Mesenchymal stem cell (in vitro differentiated cells and primary cell): ENCODE data around the gene EXOC6B.

ENCODE experiments used
- DNase-seq: peaks from one replicate; pipeline ENCODE4 v3.0.0-alpha.2; 2013
- H2AFZ ChIP-seq: one replicate; pipeline ENCODE4 v1.6.1; 2013; ENCODE audit warnings: low read depth, mild to moderate bottlenecking, control low read depth, inconsistent platforms, low read length, moderate library complexity
- H2AK5ac ChIP-seq: 2 replicates; pipeline ENCODE4 v1.6.1; 2013; ENCODE audit warnings: low read length, moderate library complexity, mild to moderate bottlenecking, inconsistent platforms; ENCODE audit not compliant: severe bottlenecking
- H2BK120ac ChIP-seq: one replicate; pipeline ENCODE4 v1.6.1; 2013; ENCODE audit warnings: low read depth, mild to moderate bottlenecking, inconsistent platforms, low read length, moderate library complexity
- H2BK12ac ChIP-seq, 2 experiments: one replicate each; pipeline ENCODE4 v1.6.1; 2013; ENCODE audit warnings: inconsistent platforms in 2 of 2, low read length in 2 of 2, mild to moderate bottlenecking in 2 of 2, moderate library complexity in 2 of 2, control low read depth in 1 of 2
- H2BK15ac ChIP-seq: one replicate; pipeline ENCODE4 v1.6.1; 2013; ENCODE audit warnings: mild to moderate bottlenecking, low read depth, inconsistent platforms; ENCODE audit not compliant: poor library complexity, severe bottlenecking
- H2BK5ac ChIP-seq: 2 replicates; pipeline ENCODE4 v1.6.1; 2013; ENCODE audit warnings: low read depth, mild to moderate bottlenecking, low read length, control low read depth, inconsistent platforms; ENCODE audit not compliant: poor library complexity, severe bottlenecking
- H3K14ac ChIP-seq, 2 experiments: one replicate each; pipeline ENCODE4 v1.6.1; 2013; ENCODE audit warnings: inconsistent platforms in 2 of 2, low read length in 2 of 2, control low read depth in 1 of 2, mild to moderate bottlenecking in 1 of 2, moderate library complexity in 1 of 2
- H3K18ac ChIP-seq, 2 experiments: one replicate each; pipeline ENCODE4 v1.6.1; 2013; ENCODE audit warnings: inconsistent platforms in 2 of 2, low read length in 2 of 2, control low read depth in 1 of 2, low read depth in 1 of 2, mild to moderate bottlenecking in 1 of 2
- H3K23ac ChIP-seq, 2 experiments: one replicate each; pipeline ENCODE4 v1.6.1; 2013; ENCODE audit warnings: inconsistent platforms in 2 of 2, low read length in 2 of 2, mild to moderate bottlenecking in 2 of 2, moderate library complexity in 2 of 2, control low read depth in 1 of 2
- H3K27ac ChIP-seq: 2 replicates; pipeline ENCODE4 v1.5.1; 2013; ENCODE audit warnings: mild to moderate bottlenecking, moderate library complexity, low read length, control low read depth, inconsistent platforms; ENCODE audit not compliant: poor library complexity, severe bottlenecking
- H3K27me3 ChIP-seq, 2 experiments: 2 replicates each; pipeline versions ENCODE4 v1.6.1 to v1.7.0; 2013; ENCODE audit warnings: low read length in 2 of 2, mild to moderate bottlenecking in 2 of 2, moderate library complexity in 2 of 2, control low read depth in 1 of 2, inconsistent platforms in 1 of 2; ENCODE audit not compliant: control insufficient read depth in 1 of 2, insufficient read depth in 1 of 2
- H3K36me3 ChIP-seq, 2 experiments: 2 replicates each; pipeline versions ENCODE4 v1.6.1 to v1.7.0; 2013; ENCODE audit warnings: low read length in 2 of 2, control low read depth in 1 of 2, inconsistent platforms in 1 of 2, low read depth in 1 of 2, mild to moderate bottlenecking in 1 of 2; ENCODE audit not compliant: insufficient read depth in 2 of 2, control insufficient read depth in 1 of 2
- H3K4ac ChIP-seq, 2 experiments: one replicate each; pipeline ENCODE4 v1.6.1; 2013; ENCODE audit warnings: inconsistent platforms in 2 of 2, low read length in 2 of 2, mild to moderate bottlenecking in 2 of 2, moderate library complexity in 2 of 2, control low read depth in 1 of 2, low read depth in 1 of 2
- H3K4me1 ChIP-seq: 2 replicates; pipeline ENCODE4 v1.6.1; 2013; ENCODE audit warnings: low read depth, low read length, control low read depth; ENCODE audit not compliant: control insufficient read depth, insufficient read depth
- H3K4me2 ChIP-seq: 2 replicates; pipeline ENCODE4 v1.6.1; 2013; ENCODE audit warnings: low read length, mild to moderate bottlenecking, inconsistent platforms; ENCODE audit not compliant: poor library complexity, severe bottlenecking
- H3K4me3 ChIP-seq, 2 experiments: 2 replicates each; pipeline versions ENCODE4 v1.5.1 to v1.7.0; 2013; ENCODE audit warnings: low read length in 2 of 2, mild to moderate bottlenecking in 2 of 2, control low read depth in 1 of 2, low read depth in 1 of 2; ENCODE audit not compliant: insufficient read depth in 1 of 2
- H3K79me1 ChIP-seq: replicated peaks from 2 replicates; pipeline ENCODE4 v1.6.1; 2013; ENCODE audit warnings: mild to moderate bottlenecking, control low read depth, low read length, inconsistent platforms; ENCODE audit not compliant: poor library complexity, severe bottlenecking
- H3K9ac ChIP-seq: 2 replicates; pipeline ENCODE4 v1.7.0; 2013; ENCODE audit warnings: mild to moderate bottlenecking, low read length, moderate library complexity
- H3K9me3 ChIP-seq: 2 replicates; pipeline ENCODE4 v1.7.0; 2013; ENCODE audit warnings: mild to moderate bottlenecking, low read length; ENCODE audit not compliant: control insufficient read depth
- H4K8ac ChIP-seq: one replicate; pipeline ENCODE4 v1.6.1; 2013; ENCODE audit warnings: inconsistent platforms, mild to moderate bottlenecking, low read length, moderate library complexity
- H4K91ac ChIP-seq: one replicate; pipeline ENCODE4 v1.6.1; 2013; ENCODE audit warnings: mild to moderate bottlenecking, low read length, inconsistent platforms
- WGBS: methylation state at CpG from one replicate; pipeline ENCODE4 v1.1.7; 2013; ENCODE audit warnings: mixed read lengths; 5-methylcytosine and 5-hydroxymethylcytosine counted together

EXOC6B gene

DNA sequence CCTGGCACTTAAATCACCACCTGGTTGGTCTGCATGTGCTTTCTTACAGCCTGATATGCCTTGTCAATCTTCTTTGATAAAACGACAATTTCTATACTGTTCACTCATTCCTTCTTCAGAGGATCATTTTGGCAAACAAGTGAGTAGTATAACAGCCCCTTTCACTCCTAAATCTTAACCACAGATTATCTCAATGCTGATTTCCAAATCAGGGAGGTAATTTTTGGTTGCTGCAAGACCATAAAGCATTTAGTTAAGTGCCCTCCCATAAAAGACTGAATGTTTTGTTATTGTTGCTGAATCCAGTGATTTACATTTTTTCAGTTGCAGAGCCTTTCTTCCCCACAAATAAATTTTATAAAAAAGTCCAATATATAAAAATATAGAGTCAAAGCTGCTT, 549.0 kb downstream of the EXOC6B start:
- Histone ChIP-seq H3K4me2 (no peak overlapping the region), H3K9ac (no peak overlapping the region), H3K23ac (no peak overlapping the region), H3K79me1 (peaks cover 1% of the 10 kb centered on the region), H2AK5ac (no peak overlapping the region), H2AFZ (no peak overlapping the region), H4K8ac (no peak overlapping the region), H2BK5ac (no peak overlapping the region), H3K9me3 (no peaks in the 10 kb centered on the region), H2BK120ac (no peak overlapping the region), H3K4ac (no peak overlapping the region), H3K4me1 (peaks cover 2% of the 10 kb centered on the region), H3K27ac (no peak overlapping the region), H4K91ac (no peak overlapping the region), H3K14ac (no peak overlapping the region), H2BK12ac (no peak overlapping the region), H2BK15ac (no peak overlapping the region), H3K4me3 (no peak overlapping the region), H3K36me3 (no peaks in the 10 kb centered on the region), H3K18ac (no peak overlapping the region), H3K27me3 (no peaks in the 10 kb centered on the region)
- no peak for DNase-seq
- WGBS: 93% methylated on average over 1 of the region's 1 CpG

GRCh38 chr2:72276356-72276755, 549.5 kb downstream of the EXOC6B start:
- Histone ChIP-seq H2BK12ac (no peak overlapping the region), H3K23ac (no peak overlapping the region), H4K8ac (no peak overlapping the region), H3K14ac (no peak overlapping the region), H2AK5ac (no peak overlapping the region), H3K4me1 (peaks cover 2% of the 10 kb centered on the region), H3K36me3 (no peaks in the 10 kb centered on the region), H3K18ac (no peak overlapping the region), H3K27ac (no peak overlapping the region), H2AFZ (no peak overlapping the region), H2BK120ac (no peak overlapping the region), H2BK5ac (no peak overlapping the region), H4K91ac (no peak overlapping the region), H3K4ac (no peak overlapping the region), H3K4me2 (no peak overlapping the region), H3K27me3 (no peaks in the 10 kb centered on the region), H3K4me3 (no peak overlapping the region), H2BK15ac (no peak overlapping the region), H3K9me3 (no peaks in the 10 kb centered on the region), H3K9ac (no peak overlapping the region), H3K79me1 (peaks cover 1% of the 10 kb centered on the region)
- WGBS: 100% methylated on average over 1 of the region's 1 CpG
- no peak for DNase-seq

GRCh38 chr2:72275084-72275483, 550.7 kb downstream of the EXOC6B start:
- Histone ChIP-seq H3K27me3 (no peaks in the 10 kb centered on the region), H3K4me1 (peaks cover 2% of the 10 kb centered on the region), H4K91ac (no peak overlapping the region), H3K18ac (no peak overlapping the region), H3K9ac (no peak overlapping the region), H3K79me1 (peaks cover 2% of the 10 kb centered on the region), H2BK15ac (no peak overlapping the region), H2AFZ (no peak overlapping the region), H3K4me3 (no peak overlapping the region), H2BK120ac (no peak overlapping the region), H2BK5ac (no peak overlapping the region), H2BK12ac (no peak overlapping the region), H3K27ac (no peak overlapping the region), H2AK5ac (no peak overlapping the region), H3K4me2 (no peak overlapping the region), H3K4ac (no peak overlapping the region), H4K8ac (no peak overlapping the region), H3K14ac (no peak overlapping the region), H3K23ac (no peak overlapping the region), H3K36me3 (no peaks in the 10 kb centered on the region), H3K9me3 (no peaks in the 10 kb centered on the region)
- no CpG with 5 or more reads among the region's 2 CpGs for WGBS
- DNase-seq: no peak

GRCh38 chr2:72274380-72274797, 551.4 kb downstream of the EXOC6B start:
- WGBS: 84% methylated on average over 3 of the region's 4 CpGs
- H3K27ac ChIP-seq: no peak overlapping the region
- H2BK15ac ChIP-seq: no peak overlapping the region
- H3K4me2 ChIP-seq: no peak overlapping the region
- no peak overlapping the region for H3K4me3 ChIP-seq
- DNase-seq: no peak
- peaks cover 4% of the 10 kb centered on the region for H3K79me1 ChIP-seq
- H2AK5ac ChIP-seq: no peak overlapping the region
- H3K4ac ChIP-seq: no peak overlapping the region
- H2AFZ ChIP-seq: no peak overlapping the region
- no peak overlapping the region for H3K18ac ChIP-seq
- H3K23ac ChIP-seq: no peak overlapping the region
- H4K91ac ChIP-seq: no peak overlapping the region
- H3K9ac ChIP-seq: no peak overlapping the region
- no peak overlapping the region for H2BK5ac ChIP-seq
- no peak overlapping the region for H2BK12ac ChIP-seq
- H4K8ac ChIP-seq: no peak overlapping the region
- H3K14ac ChIP-seq: no peak overlapping the region
- no peaks in the 10 kb centered on the region for H3K9me3 ChIP-seq
- no peak overlapping the region for H2BK120ac ChIP-seq
- H3K27me3 ChIP-seq: no peaks in the 10 kb centered on the region
- H3K36me3 ChIP-seq: no peaks in the 10 kb centered on the region
- peaks cover 2% of the 10 kb centered on the region for H3K4me1 ChIP-seq
